ENCODE results near the gene KDM4D. TPM values are rescaled to one million over a fixed set of nuclear protein-coding genes. Genes with fewer than 3 reads are reported as not detected.

The KDM4D gene
- total and polyA plus RNA-seq, 2 experiments from 2014 or later, result 0.65 to 0.94 TPM

- peaks cover 37% of the 10 kb centered on the region for H3K36me3 ChIP-seq (ENCODE audit: insufficient read depth)
- no peaks in the 10 kb centered on the region for H3K4me1 Mint-ChIP-seq
- no peaks in the 10 kb centered on the region for H3K9me3 Mint-ChIP-seq
Measured at GRCh38 chr11:94960488-94960887, 13.0 kb upstream of the KDM4D start.

More at GRCh38 chr11:94960488-94960887, 13.0 kb upstream of the KDM4D start:
- Histone ChIP-seq H3K4me1 (ENCODE audit: insufficient read depth) (no peaks in the 10 kb centered on the region), H3K9me2 (ENCODE audit: insufficient read depth) (no peaks in the 10 kb centered on the region), H3K4me3 (no peak overlapping the region), H4K20me1 (replicated peaks; ENCODE audit: insufficient read depth) (peaks cover 2% of the 10 kb centered on the region; the same call in 1 of the 2 replicates), H3F3A (replicated peaks; ENCODE audit: low read depth) (no peaks in the 10 kb centered on the region), H2AFZ (no peak overlapping the region), H3K4me2 (no peak overlapping the region), H3K79me2 (replicated peaks; ENCODE audit: insufficient read depth) (no peaks in the 10 kb centered on the region), H3K27me3 (ENCODE audit: insufficient read depth) (no peaks in the 10 kb centered on the region), H3K27ac (ENCODE audit: low read depth) (no peak overlapping the region)
- Mint-ChIP-seq H3K4me3 (no peak overlapping the region), H3K36me3 (ENCODE audit: low read depth) (peaks cover 25% of the 10 kb centered on the region), H3K27me3 (ENCODE audit: insufficient read depth, low read depth, poor library complexity) (no peaks in the 10 kb centered on the region), H3K27ac (no peak overlapping the region)
- DNase-seq (ENCODE audit: low spot score) (no peak), ATAC-seq (no peak)
- TF ChIP-seq NANOG (IDR thresholded peaks at IDR 0.05; ENCODE audit: borderline replicate concordance), result no peak
- TF ChIP-seq EZH2phosphoT487 (IDR thresholded peaks at IDR 0.05; ENCODE audit: unreplicated experiment), result no peak
- TF ChIP-seq, protein P1, sequence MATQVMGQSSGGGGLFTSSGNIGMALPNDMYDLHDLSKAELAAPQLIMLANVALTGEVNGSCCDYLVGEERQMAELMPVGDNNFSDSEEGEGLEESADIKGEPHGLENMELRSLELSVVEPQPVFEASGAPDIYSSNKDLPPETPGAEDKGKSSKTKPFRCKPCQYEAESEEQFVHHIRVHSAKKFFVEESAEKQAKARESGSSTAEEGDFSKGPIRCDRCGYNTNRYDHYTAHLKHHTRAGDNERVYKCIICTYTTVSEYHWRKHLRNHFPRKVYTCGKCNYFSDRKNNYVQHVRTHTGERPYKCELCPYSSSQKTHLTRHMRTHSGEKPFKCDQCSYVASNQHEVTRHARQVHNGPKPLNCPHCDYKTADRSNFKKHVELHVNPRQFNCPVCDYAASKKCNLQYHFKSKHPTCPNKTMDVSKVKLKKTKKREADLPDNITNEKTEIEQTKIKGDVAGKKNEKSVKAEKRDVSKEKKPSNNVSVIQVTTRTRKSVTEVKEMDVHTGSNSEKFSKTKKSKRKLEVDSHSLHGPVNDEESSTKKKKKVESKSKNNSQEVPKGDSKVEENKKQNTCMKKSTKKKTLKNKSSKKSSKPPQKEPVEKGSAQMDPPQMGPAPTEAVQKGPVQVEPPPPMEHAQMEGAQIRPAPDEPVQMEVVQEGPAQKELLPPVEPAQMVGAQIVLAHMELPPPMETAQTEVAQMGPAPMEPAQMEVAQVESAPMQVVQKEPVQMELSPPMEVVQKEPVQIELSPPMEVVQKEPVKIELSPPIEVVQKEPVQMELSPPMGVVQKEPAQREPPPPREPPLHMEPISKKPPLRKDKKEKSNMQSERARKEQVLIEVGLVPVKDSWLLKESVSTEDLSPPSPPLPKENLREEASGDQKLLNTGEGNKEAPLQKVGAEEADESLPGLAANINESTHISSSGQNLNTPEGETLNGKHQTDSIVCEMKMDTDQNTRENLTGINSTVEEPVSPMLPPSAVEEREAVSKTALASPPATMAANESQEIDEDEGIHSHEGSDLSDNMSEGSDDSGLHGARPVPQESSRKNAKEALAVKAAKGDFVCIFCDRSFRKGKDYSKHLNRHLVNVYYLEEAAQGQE (IDR thresholded peaks at IDR 0.05; ENCODE audit: unreplicated experiment), result no peak
- TF ChIP-seq, protein P2, sequence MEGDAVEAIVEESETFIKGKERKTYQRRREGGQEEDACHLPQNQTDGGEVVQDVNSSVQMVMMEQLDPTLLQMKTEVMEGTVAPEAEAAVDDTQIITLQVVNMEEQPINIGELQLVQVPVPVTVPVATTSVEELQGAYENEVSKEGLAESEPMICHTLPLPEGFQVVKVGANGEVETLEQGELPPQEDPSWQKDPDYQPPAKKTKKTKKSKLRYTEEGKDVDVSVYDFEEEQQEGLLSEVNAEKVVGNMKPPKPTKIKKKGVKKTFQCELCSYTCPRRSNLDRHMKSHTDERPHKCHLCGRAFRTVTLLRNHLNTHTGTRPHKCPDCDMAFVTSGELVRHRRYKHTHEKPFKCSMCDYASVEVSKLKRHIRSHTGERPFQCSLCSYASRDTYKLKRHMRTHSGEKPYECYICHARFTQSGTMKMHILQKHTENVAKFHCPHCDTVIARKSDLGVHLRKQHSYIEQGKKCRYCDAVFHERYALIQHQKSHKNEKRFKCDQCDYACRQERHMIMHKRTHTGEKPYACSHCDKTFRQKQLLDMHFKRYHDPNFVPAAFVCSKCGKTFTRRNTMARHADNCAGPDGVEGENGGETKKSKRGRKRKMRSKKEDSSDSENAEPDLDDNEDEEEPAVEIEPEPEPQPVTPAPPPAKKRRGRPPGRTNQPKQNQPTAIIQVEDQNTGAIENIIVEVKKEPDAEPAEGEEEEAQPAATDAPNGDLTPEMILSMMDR (conservative IDR thresholded peaks at IDR 0.05; ENCODE audit: low read depth in 2 of 2), result no peak
- TF ChIP-seq ZNF331 (CRISPR knock-in tag; IDR thresholded peaks at IDR 0.05; ENCODE audit: low read depth), result no peak
- no peak for TF ChIP-seq STAT1 (IDR thresholded peaks at IDR 0.05; ENCODE audit: unreplicated experiment)
- TF ChIP-seq ETS1 (IDR thresholded peaks at IDR 0.05), result no peak
- no peak for TF ChIP-seq JUNB (IDR thresholded peaks at IDR 0.05; ENCODE audit: unreplicated experiment)
- no peak for TF ChIP-seq ZNF114 (CRISPR knock-in tag; IDR thresholded peaks at IDR 0.05)
- no peak for TF ChIP-seq CREB1 (CRISPR knock-in tag; IDR thresholded peaks at IDR 0.05; ENCODE audit: low read depth)
- TF ChIP-seq ZNF462 (CRISPR knock-in tag; IDR thresholded peaks at IDR 0.05), result no peak
- TF ChIP-seq POLR2AphosphoS5 (IDR thresholded peaks at IDR 0.05; ENCODE audit: low read depth), result no peak
- TF ChIP-seq EZH2 (IDR thresholded peaks at IDR 0.05; ENCODE audit: low read depth, unreplicated experiment), result no peak

All from GM23338 (cell line).